KBM-7 (cell line): ENCODE results near the gene ADRM1.

ENCODE experiments used
- DNase-seq: peaks from one replicate; pipeline ENCODE4 v3.0.0-alpha.2; 2015
- in situ Hi-C: fragments of 300-500 bp; cut with MboI; formaldehyde crosslinking; loops from 2 replicates; pipeline ENCODE4 v1.14.3; 2020; ENCODE audit warnings: low sequenced_read_pairs, low pct_unique_long_range_greater_than_20kb, mixed read lengths

ADRM1 gene

GRCh38 chr20:62307226-62308101, 4.7 kb downstream of the ADRM1 start:
- in situ Hi-C loops, result no loop called here

DNA sequence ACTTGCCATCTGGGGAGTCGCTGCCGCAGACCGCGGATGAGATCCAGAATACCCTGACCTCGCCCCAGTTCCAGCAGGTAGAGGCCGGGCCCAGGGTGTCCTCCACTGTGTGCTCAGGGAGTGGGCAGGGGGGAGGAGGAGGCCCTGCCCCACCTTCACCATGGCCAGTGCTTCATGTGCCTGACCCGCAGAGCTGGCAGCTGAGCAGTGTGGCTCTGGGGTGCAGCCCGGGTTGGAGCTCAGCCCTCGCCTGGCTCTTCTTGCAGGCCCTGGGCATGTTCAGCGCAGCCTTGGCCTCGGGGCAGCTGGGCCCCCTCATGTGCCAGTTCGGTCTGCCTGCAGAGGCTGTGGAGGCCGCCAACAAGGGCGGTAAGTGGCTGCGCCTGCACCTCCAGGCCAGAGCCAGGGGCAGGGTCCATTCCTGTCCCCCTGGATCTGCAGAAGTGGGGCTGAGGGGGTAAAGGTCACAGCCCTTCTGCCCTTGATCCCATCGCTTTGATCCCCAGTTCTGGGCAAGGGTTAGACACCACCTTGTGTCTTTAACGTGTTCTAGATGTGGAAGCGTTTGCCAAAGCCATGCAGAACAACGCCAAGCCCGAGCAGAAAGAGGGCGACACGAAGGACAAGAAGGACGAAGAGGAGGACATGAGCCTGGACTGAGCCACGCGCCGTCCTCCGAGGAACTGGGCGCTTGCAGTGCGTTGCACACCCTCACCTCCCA, 5.5 kb downstream of the ADRM1 start:
- in situ Hi-C loops, result no loop called here
- no peak for DNase-seq

More at GRCh38 chr20:62307226-62308101, 4.7 kb downstream of the ADRM1 start:
- DNase-seq, result no peak

DNA sequence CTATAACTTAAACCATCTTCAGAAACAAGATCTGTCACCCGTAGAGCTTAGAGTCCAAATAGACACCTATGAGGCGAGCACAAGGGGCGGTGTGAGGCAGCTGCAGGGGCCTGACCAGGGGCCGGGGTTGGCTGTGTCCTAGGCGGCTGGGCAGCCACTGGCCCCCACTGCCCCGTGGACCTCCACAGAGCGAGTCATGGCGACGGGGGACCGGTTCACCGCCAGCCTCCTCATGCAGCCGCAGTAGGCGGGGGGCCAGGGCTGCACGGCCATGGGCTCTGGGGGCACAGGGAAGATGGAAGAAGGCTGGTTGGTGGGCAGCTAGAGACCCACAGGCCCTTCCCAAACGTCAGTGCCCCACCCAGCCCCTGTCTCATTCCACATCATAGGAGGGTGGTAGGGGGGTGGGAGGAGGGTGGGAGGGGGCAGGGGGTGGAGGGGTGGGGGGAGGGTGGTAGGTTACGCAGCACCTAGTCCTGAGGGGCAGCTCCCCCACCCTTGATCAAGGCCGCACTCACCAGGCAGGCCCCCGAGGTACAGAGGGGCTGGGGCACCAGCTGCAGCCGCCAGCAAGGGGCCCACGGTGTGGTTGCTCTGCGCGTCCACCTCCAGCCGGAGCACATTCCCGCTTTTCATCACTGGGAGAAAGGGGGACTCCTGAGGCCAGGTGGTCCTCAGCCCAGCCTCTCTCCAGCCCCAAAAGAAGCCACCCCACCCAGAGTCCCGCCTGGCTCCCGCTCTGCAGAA, 6.6 kb downstream of the ADRM1 start:
- in situ Hi-C loops, result no loop called here
- no peak for DNase-seq

- in situ Hi-C loops, result no loop called here
- no peak for DNase-seq
Measured at GRCh38 chr20:62309947-62310756, 7.4 kb downstream of the ADRM1 start.

DNA sequence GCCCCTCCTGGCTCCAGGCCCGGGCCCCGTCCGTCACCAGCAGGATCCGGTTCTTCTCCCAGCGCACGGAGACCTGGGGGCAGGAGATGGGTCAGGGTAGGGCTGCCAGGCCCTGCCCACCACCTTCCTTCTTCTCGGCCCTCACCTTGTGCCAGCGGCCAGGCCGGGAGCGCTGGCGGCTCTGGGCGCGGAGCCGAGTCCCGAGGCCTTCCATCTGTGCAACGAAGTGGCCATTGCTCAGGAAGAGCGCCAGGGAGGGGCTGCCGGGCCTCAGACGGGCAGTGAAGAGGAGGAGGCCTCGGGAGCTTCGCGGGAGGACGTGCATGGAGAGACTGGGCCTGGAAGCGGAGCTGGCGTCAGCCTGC, 7.9 kb downstream of the ADRM1 start:
- in situ Hi-C loops, result no loop called here
- no peak for DNase-seq

DNA sequence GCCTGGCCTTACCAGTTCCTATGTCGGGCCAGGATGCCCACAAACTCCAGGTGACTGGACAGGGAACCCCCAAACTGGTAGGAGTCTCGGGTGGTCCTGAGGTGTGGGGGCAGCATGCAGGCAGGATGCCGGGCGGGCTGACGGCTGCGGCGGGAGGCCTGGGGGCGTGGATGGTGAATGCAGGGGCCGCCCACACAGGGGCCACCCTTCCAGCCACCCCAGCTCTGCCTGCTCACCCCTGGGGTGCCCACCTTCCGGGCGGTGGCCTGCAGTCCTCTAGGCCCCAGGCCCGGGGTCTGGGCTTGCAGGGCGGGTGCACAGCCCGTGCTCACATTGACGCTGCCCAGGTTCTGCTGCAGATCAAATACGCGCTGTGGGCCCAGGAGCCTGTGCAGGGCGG, 8.4 kb downstream of the ADRM1 start:
- no peak for DNase-seq
- in situ Hi-C loops, result no loop called here

GRCh38 chr20:62311832-62312661, 9.2 kb downstream of the ADRM1 start:
- in situ Hi-C loops, result no loop called here

DNA sequence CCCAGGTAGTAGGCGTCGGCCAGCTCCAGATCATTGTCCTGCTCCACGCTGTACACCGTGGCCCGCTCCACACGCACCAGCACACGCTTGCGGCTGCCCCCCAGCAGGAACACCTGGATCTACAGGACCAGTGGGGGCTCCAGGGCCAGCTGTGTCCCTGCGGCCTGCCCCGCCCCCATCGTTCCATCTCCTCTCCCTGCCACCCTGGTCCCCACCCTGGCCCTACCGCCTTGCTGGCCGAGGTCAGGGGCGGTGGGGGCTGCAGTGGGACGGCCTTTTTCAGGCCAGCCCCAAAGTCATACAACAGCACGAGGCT, 9.8 kb downstream of the ADRM1 start:
- no peak for DNase-seq
- in situ Hi-C loops, result no loop called here

More at GRCh38 chr20:62311832-62312661, 9.2 kb downstream of the ADRM1 start:
- DNase-seq, result no peak

- in situ Hi-C loops, result no loop called here
- DNase-seq, result no peak
Measured at GRCh38 chr20:62313021-62313420, 10.2 kb downstream of the ADRM1 start.

- in situ Hi-C loops, result no loop called here
- no peak for DNase-seq
Measured at GRCh38 chr20:62313460-62314338, 10.9 kb downstream of the ADRM1 start.

DNA sequence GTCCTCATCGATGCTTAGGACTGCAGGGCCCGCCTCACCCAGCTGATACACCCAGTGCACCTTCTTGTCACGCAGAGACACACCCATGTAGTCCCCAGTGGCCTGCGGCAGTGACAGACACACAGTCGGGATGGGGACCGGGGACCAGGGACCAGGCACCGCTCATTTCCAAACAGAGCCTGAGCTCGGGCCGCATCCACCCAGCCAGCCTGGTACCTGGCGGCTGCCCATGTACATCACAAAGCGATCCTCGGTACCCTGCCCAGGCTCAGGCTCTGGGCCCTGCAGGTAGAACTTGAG, 11.5 kb downstream of the ADRM1 start:
- no peak for DNase-seq

GRCh38 chr20:62314711-62315302, 12.0 kb downstream of the ADRM1 start:
- DNase-seq, result no peak
- in situ Hi-C loops, result no loop called here

More for the DNA sequence above, 11.5 kb downstream of the ADRM1 start:
- in situ Hi-C loops, result no loop called here

- in situ Hi-C loops, result no loop called here
- DNase-seq, result no peak
Measured at GRCh38 chr20:62315773-62316172, 13.0 kb downstream of the ADRM1 start.

DNA sequence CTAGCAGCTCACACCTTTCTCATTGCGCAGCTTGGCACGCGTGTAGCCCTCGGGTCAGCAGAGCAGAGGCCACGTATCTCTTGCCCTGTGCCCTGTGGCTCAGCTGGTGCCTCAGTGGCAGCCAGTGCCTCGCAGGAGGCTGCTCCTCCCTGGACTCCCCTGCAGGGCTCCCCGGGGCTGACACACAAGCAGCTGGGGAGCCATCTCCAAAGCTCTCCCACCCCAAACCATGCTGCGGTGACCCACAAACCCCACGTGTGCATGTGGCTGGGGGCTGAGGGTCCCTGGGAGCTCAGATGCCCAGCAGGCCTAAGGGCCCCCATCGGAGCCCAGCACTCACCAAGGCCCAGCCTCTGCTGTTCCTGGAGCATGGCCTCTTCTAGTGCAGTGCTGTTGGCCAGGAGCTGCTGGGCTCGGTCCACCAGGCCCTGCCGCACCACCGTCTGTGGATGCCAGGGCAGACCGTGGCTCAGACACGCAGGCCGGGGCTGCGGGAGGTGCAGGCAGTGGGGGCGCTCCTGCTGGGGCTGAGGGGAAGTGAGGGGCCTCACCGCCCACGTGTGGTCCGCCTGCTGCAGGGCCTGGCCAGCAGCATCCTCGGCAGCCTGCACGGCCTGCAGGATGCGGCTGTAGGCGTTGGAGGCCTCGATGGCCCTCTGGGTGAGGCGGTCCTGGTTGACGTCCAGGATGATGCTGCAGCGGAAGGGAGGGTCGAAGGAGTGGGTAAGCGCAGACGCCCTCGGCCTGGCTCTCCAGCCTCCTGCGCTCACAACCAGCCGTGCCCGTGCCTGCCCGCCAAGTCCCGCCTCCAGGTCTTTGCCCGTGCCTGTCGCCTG, 13.8 kb downstream of the ADRM1 start:
- no peak for DNase-seq
- in situ Hi-C loops, result no loop called here

DNA sequence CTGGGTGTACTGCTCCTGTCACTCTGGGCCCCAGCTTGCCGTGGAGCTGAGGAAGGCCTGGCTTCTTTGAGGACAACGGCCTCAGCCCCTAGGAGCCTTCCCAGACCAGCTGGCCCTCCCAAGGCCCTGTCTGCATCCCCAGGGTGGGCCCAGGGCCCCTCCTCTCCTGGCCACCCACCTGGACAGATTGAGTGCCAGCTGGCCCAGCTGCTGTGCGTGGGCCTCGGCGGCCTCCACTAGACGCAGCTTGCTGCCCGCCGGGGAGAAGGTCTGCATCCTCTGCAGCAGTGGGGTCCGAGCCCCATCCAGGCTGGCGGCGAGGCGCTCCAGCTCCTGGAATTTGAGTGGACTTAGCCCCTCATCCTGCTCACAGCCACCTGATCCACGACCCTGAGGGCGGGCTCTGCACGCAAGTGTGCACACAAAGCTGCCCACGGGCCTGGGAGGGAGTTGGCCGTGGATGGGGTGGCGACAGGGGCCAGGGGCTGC, 14.4 kb downstream of the ADRM1 start:
- in situ Hi-C loops, result no loop called here
- DNase-seq, result no peak
